ENCODE measurements around the gene MAP7.

GRCh38 chr6:136526196-136526930 is 23.9 kb downstream of the MAP7 start:
- TF ChIP-seq POLR2A (IDR thresholded peaks at IDR 0.05; ENCODE audit: low read depth, low read length), result no peak
- TF ChIP-seq POLR2AphosphoS5 (IDR thresholded peaks at IDR 0.05; ENCODE audit: low read depth, low read length), result no peak
- no peak for TF ChIP-seq TAF1 (IDR thresholded peaks at IDR 0.05; ENCODE audit: low read depth, low read length)
- TF ChIP-seq SPI1 (IDR thresholded peaks at IDR 0.05; ENCODE audit: low read depth, low read length), result no peak

All from GM12891 (cell line).